Suprapubic skin (tissue), 4 donors: Measurements from ENCODE around the gene IQCK. TPM values are rescaled to one million over a fixed set of nuclear protein-coding genes. Genes with fewer than 3 reads are reported as not detected.

ENCODE experiments used
- DNase-seq, 2 donors: peaks; one replicate each; pipeline ENCODE4 v3.0.0-alpha.2; 2019; ENCODE audit warnings: low spot score in 2 of 2
- H3K27ac ChIP-seq: fragments of 200-600 bp; sonication (generic); one replicate; pipeline ENCODE4 v1.5.1; 2019
- H3K27me3 ChIP-seq: fragments of 200-600 bp; sonication (generic); one replicate; pipeline ENCODE4 v1.5.1; 2019
- H3K36me3 ChIP-seq: fragments of 200-600 bp; sonication (generic); one replicate; pipeline ENCODE4 v1.5.1; 2019
- H3K4me1 ChIP-seq: fragments of 200-600 bp; sonication (generic); one replicate; pipeline ENCODE4 v1.5.1; 2019
- H3K4me3 ChIP-seq: fragments of 200-600 bp; sonication (generic); one replicate; pipeline ENCODE4 v1.5.1; 2019; ENCODE audit warnings: mild to moderate bottlenecking
- H3K9me3 ChIP-seq: fragments of 200-600 bp; sonication (generic); one replicate; pipeline ENCODE4 v1.5.1; 2019
- EP300 ChIP-seq: sonication (generic); formaldehyde crosslinking; IDR thresholded peaks from one replicate; pipeline ENCODE4 v1.6.1; 2017; ENCODE audit warnings: antibody characterized with exemption
- POLR2A ChIP-seq, 2 donors: fragments of 450-650 bp; IDR thresholded peaks; one replicate each; pipeline ENCODE4 v1.6.1; 2017; ENCODE audit warnings: antibody characterized with exemption in 2 of 2, mild to moderate bottlenecking in 2 of 2, moderate library complexity in 2 of 2
- POLR2AphosphoS5 ChIP-seq, 3 donors: sonication (generic); formaldehyde crosslinking; IDR thresholded peaks; one replicate each; pipeline ENCODE4 v1.6.1; 2017; ENCODE audit warnings: antibody characterized with exemption in 3 of 3
- WGBS: methylation state at CpG from one replicate; pipeline ENCODE4 v1.1.5; 2018; 5-methylcytosine and 5-hydroxymethylcytosine counted together
- total RNA-seq, 4 donors: library from RNA; depleted of rRNA; stranded (reverse); fragments of >200 nt; gene quantifications; one replicate each; pipeline ENCODE4 v1.1.0, GENCODE V29; 2016
- TF ChIP-seq, protein P1 (sequence below), 2 donors: fragments of 200-600 bp in 1 of 2; fragments of 450-650 bp in 1 of 2; sonication (generic) in 1 of 2; IDR thresholded peaks; one replicate each; pipeline ENCODE4 v1.5.1; 2016 to 2019; ENCODE audit warnings: antibody characterized with exemption in 2 of 2, mild to moderate bottlenecking in 1 of 2, moderate library complexity in 1 of 2

Gene IQCK
- total RNA-seq, 4 donors from 2014 or later = 10.7 to 21.6 (median 18.7) TPM

DNA sequence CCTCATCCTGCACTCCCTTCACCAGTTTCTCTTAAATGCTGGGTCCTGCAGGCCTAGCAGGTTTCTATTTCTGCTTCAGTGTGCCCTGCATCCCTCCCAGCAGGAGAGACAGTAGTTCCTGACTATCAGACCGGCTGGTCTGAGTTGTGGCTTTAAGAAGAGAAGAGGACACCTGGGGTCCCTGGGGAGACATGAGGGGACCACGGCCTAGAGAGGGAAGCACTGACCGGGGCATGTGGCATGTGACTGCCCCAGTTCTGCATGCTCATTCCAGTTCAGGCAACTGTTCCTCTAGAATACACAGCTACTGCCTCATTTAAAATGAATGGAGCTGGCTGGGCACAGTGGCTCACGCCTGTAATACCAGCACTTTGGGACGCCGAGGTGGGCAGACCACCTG, 105.3 kb downstream of the IQCK start:
- Histone ChIP-seq H3K4me3 (no peak overlapping the region), H3K9me3 (no peaks in the 10 kb centered on the region), H3K27ac (no peak overlapping the region), H3K4me1 (no peaks in the 10 kb centered on the region), H3K27me3 (no peaks in the 10 kb centered on the region), H3K36me3 (peaks cover 3% of the 10 kb centered on the region)
- no peak for DNase-seq
- TF ChIP-seq POLR2A (IDR thresholded peaks at IDR 0.05) (no peak), EP300 (no peak), POLR2AphosphoS5 (IDR thresholded peaks at IDR 0.05) (no peak)
- TF ChIP-seq, protein P1, sequence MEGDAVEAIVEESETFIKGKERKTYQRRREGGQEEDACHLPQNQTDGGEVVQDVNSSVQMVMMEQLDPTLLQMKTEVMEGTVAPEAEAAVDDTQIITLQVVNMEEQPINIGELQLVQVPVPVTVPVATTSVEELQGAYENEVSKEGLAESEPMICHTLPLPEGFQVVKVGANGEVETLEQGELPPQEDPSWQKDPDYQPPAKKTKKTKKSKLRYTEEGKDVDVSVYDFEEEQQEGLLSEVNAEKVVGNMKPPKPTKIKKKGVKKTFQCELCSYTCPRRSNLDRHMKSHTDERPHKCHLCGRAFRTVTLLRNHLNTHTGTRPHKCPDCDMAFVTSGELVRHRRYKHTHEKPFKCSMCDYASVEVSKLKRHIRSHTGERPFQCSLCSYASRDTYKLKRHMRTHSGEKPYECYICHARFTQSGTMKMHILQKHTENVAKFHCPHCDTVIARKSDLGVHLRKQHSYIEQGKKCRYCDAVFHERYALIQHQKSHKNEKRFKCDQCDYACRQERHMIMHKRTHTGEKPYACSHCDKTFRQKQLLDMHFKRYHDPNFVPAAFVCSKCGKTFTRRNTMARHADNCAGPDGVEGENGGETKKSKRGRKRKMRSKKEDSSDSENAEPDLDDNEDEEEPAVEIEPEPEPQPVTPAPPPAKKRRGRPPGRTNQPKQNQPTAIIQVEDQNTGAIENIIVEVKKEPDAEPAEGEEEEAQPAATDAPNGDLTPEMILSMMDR (IDR thresholded peaks at IDR 0.05) = no peak
- WGBS = 93% methylated on average over 6 of the region's 6 CpGs

DNA sequence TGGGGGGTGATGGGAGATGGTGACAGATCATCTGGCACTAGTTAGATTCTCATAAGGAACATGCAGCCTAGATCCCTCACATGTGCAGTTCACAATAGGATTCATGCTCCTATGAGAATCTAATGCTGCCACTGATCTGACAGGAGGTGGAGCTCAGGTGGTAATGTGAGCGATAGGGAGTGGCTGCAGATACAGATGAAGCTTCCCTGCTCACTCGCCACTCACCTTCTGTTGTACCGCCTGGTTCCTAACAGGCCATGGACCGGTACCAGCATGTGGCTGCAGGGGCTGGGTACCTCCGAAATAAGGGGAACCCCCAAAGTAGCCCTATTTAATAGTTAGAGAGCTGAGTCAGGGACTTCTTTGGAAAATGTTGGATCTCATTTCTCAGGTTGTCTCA, 106.1 kb downstream of the IQCK start:
- Histone ChIP-seq H3K36me3 (peaks cover 3% of the 10 kb centered on the region), H3K9me3 (no peaks in the 10 kb centered on the region), H3K4me1 (no peaks in the 10 kb centered on the region), H3K27ac (no peak overlapping the region), H3K4me3 (no peak overlapping the region), H3K27me3 (no peaks in the 10 kb centered on the region)
- DNase-seq = no peak
- TF ChIP-seq POLR2A (IDR thresholded peaks at IDR 0.05) = no peak
- no peak for TF ChIP-seq EP300
- TF ChIP-seq, protein P1 (IDR thresholded peaks at IDR 0.05) = no peak
- TF ChIP-seq POLR2AphosphoS5 (IDR thresholded peaks at IDR 0.05) = no peak
- 88% methylated on average over 5 of the region's 5 CpGs for WGBS

DNA sequence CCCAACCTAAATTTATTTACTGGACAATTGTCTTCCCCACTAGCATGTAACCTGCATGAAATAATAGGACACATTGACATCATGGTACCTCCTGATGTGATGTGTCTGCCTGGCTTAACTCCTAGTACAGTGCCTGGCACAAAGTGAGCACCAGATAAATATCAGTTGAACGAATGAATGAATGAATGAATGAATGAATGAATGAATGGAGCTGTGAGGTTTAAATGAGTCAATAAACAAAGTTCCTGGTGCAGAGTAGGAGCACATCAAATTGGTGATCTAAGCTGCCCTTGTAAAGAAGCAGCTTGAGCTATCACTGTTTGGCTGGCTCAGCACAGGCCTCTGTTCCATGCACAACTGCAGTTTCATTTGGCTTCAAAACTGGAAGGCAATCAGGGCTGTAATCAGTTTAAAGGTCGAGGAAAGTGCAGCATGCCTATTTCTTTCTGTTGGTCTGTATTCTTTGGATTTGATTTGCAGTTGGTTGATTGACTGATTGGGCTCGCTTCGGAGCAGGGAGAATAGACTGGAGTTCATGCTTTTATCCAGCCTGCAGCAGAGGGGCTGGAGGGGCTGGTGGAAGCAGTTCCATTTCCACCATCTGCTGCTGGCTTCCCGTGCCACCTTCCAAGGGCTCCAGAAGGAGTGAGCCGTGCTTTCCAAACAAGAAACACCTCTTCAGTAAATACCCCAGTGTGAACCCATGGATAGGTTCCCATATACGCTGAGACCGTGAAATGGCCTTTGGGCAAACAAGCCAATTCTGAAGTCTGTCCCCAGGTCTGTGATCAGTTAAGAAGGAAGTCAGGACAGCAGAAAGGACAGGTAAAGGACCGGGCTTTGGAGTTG, 112.0 kb downstream of the IQCK start:
- H3K4me1 ChIP-seq = no peaks in the 10 kb centered on the region
- H3K27me3 ChIP-seq = no peaks in the 10 kb centered on the region
- peaks cover 3% of the 10 kb centered on the region for H3K36me3 ChIP-seq
- no peaks in the 10 kb centered on the region for H3K9me3 ChIP-seq
- WGBS = 83% methylated on average over 9 of the region's 9 CpGs
- no peak overlapping the region for H3K4me3 ChIP-seq
- TF ChIP-seq EP300 = no peak
- TF ChIP-seq POLR2AphosphoS5 (IDR thresholded peaks at IDR 0.05) = no peak
- no peak for TF ChIP-seq POLR2A (IDR thresholded peaks at IDR 0.05)
- TF ChIP-seq, protein P1 (IDR thresholded peaks at IDR 0.05) = no peak
- DNase-seq = no peak
- H3K27ac ChIP-seq = no peak overlapping the region

DNA sequence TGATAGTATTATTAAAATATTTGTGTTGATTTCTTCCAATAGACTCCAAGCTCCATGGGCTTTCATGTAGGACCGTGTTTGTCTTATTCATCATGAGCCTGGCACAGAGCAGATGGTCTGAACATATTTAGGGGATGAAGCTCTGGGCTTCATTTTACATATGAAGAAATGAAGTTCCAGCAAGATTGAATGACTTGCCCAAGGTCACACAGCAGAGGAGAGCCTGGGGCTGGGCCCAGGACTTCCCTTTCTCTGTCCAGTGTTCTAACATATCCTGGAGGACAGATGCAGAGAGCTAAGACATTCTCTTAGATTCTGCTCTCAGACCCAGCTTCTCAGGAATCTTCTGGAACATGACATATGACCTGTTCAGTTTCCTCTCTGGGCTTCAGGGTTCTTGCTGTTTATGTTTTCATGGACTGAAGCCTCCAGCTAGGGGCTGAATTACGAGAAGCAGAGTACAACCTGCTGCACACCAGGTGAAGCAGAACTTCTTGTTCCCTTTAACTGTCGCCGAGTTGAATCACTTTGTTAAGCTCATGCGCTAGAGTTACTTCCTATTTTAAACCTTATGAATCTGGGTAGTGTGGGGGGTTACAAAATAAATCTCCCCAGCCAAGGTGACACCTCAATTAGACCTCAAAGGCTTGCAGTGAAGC, 113.0 kb downstream of the IQCK start:
- no peak for DNase-seq
- Histone ChIP-seq H3K4me3 (no peak overlapping the region), H3K9me3 (no peaks in the 10 kb centered on the region), H3K27me3 (no peaks in the 10 kb centered on the region), H3K27ac (no peak overlapping the region), H3K4me1 (no peaks in the 10 kb centered on the region), H3K36me3 (peaks cover 3% of the 10 kb centered on the region)
- 77% methylated on average over 5 of the region's 5 CpGs for WGBS
- TF ChIP-seq, protein P1 (IDR thresholded peaks at IDR 0.05) = no peak
- no peak for TF ChIP-seq EP300
- TF ChIP-seq POLR2AphosphoS5 (IDR thresholded peaks at IDR 0.05) = no peak

DNA sequence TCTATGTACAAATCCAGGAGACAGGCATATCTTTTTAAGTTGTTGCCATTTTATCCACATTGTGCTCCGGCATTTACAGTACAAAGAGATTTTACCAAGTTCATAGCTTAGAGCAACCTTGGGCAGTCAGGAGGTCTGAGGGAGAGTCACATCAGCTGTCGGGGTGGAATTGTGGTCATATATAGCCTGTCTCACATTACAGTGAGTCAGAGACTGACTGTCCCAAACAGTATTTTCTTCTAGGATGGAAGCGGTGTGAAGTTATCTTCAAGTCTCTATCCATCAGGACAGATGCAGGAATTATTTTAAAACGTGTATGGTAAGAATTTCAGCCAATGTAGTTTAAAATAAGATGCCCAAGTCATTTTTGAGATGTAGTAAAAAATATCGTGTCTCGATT, 113.6 kb downstream of the IQCK start:
- 62% methylated on average over 6 of the region's 6 CpGs for WGBS
- H3K27ac ChIP-seq = no peak overlapping the region
- DNase-seq = no peak
- no peak overlapping the region for H3K4me3 ChIP-seq
- H3K9me3 ChIP-seq = no peaks in the 10 kb centered on the region
- TF ChIP-seq, protein P1 (IDR thresholded peaks at IDR 0.05) = no peak
- TF ChIP-seq POLR2A (IDR thresholded peaks at IDR 0.05) (no peak), EP300 (no peak), POLR2AphosphoS5 (IDR thresholded peaks at IDR 0.05) (no peak)
- peaks cover 3% of the 10 kb centered on the region for H3K36me3 ChIP-seq
- H3K27me3 ChIP-seq = no peaks in the 10 kb centered on the region
- no peaks in the 10 kb centered on the region for H3K4me1 ChIP-seq
